Thyroid gland (tissue), 4 donors: Measurements from ENCODE around the gene STIM1. TPM values are rescaled to one million over a fixed set of nuclear protein-coding genes. Genes with fewer than 3 reads are reported as not detected.
A peak's percentile ranks its signal among the peaks of the same experiment; 100 is the strongest.

Source experiments
- DNase-seq, 2 donors: peaks; one replicate each; pipeline ENCODE4 v3.0.0-alpha.2; 2019
- H3K27ac ChIP-seq, 3 donors: fragments of 200-600 bp; sonication (generic); 1 replicate in 2 of 3; 2 replicates in 1 of 3; pipeline ENCODE4 v1.5.1; 2016 to 2019; ENCODE audit warnings: mild to moderate bottlenecking in 1 of 3, moderate library complexity in 1 of 3
- H3K27me3 ChIP-seq: fragments of 200-600 bp; sonication (generic); one replicate; pipeline ENCODE4 v1.5.1; 2019
- H3K36me3 ChIP-seq, 2 donors: fragments of 200-600 bp; sonication (generic); one replicate each; pipeline ENCODE4 v1.5.1; 2016 to 2019
- H3K4me1 ChIP-seq, 2 donors: fragments of 200-600 bp; sonication (generic); one replicate each; pipeline ENCODE4 v1.5.1; 2017 to 2019
- H3K4me3 ChIP-seq, 3 donors: fragments of 200-600 bp; sonication (generic); replicated peaks in 1 of 3; 1 replicate in 2 of 3; 2 replicates in 1 of 3; pipeline ENCODE4 v1.5.1; 2016; ENCODE audit warnings: mild to moderate bottlenecking in 1 of 3
- H3K9me3 ChIP-seq: fragments of 200-600 bp; sonication (generic); one replicate; pipeline ENCODE4 v1.5.1; 2017
- POLR2A ChIP-seq, 2 donors: fragments of 450-650 bp; IDR thresholded peaks; one replicate each; pipeline ENCODE4 v1.6.1; 2017; ENCODE audit warnings: antibody characterized with exemption in 2 of 2, mild to moderate bottlenecking in 2 of 2, moderate library complexity in 1 of 2
- WGBS, 2 donors: methylation state at CpG; one replicate each; pipeline ENCODE4 v1.1.5; 2017; 5-methylcytosine and 5-hydroxymethylcytosine counted together
- intact Hi-C: fragments of 100-400 bp; cut with DNase I; formaldehyde crosslinking; loops from one replicate; pipeline ENCODE4 v1.15.1; 2023
- total RNA-seq, 4 donors: library from RNA; depleted of rRNA; stranded (reverse); fragments of >200 nt; gene quantifications; one replicate each; pipeline ENCODE4 v1.2.3, GENCODE V29; 2016
- TF ChIP-seq, protein P1 (sequence below), 6 experiments: fragments of 200-600 bp in 3 of 6; fragments of 450-650 bp in 3 of 6; sonication (generic) in 3 of 6; IDR thresholded peaks; one replicate each; pipeline ENCODE4 v1.5.1; 2016 to 2019; ENCODE audit warnings: antibody characterized with exemption in 6 of 6, mild to moderate bottlenecking in 2 of 6, inconsistent platforms in 1 of 6, moderate library complexity in 1 of 6

Gene STIM1
- total RNA-seq, 4 donors from 2014 or later, result 54.3 to 89.2 (median 71.0) TPM

GRCh38 chr11:3925513-3925912 is 70.0 kb downstream of the STIM1 start:
- no peak for DNase-seq
- Histone ChIP-seq H3K27ac (no peak overlapping the region), H3K36me3 (no peaks in the 10 kb centered on the region), H3K9me3 (no peaks in the 10 kb centered on the region), H3K4me3 (no peak overlapping the region), H3K4me1 (peaks cover 28 to 40% of the 10 kb centered on the region in 2 donors), H3K27me3 (no peaks in the 10 kb centered on the region)
- no peak for TF ChIP-seq POLR2A (IDR thresholded peaks at IDR 0.05)
- TF ChIP-seq, protein P1, sequence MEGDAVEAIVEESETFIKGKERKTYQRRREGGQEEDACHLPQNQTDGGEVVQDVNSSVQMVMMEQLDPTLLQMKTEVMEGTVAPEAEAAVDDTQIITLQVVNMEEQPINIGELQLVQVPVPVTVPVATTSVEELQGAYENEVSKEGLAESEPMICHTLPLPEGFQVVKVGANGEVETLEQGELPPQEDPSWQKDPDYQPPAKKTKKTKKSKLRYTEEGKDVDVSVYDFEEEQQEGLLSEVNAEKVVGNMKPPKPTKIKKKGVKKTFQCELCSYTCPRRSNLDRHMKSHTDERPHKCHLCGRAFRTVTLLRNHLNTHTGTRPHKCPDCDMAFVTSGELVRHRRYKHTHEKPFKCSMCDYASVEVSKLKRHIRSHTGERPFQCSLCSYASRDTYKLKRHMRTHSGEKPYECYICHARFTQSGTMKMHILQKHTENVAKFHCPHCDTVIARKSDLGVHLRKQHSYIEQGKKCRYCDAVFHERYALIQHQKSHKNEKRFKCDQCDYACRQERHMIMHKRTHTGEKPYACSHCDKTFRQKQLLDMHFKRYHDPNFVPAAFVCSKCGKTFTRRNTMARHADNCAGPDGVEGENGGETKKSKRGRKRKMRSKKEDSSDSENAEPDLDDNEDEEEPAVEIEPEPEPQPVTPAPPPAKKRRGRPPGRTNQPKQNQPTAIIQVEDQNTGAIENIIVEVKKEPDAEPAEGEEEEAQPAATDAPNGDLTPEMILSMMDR (IDR thresholded peaks at IDR 0.05), result no peak
- 96 to 97% methylated on average over 1 of the region's 1 CpG for whole genome bisulfite sequencing, 2 donors
- intact Hi-C loops, result no loop called here

DNA sequence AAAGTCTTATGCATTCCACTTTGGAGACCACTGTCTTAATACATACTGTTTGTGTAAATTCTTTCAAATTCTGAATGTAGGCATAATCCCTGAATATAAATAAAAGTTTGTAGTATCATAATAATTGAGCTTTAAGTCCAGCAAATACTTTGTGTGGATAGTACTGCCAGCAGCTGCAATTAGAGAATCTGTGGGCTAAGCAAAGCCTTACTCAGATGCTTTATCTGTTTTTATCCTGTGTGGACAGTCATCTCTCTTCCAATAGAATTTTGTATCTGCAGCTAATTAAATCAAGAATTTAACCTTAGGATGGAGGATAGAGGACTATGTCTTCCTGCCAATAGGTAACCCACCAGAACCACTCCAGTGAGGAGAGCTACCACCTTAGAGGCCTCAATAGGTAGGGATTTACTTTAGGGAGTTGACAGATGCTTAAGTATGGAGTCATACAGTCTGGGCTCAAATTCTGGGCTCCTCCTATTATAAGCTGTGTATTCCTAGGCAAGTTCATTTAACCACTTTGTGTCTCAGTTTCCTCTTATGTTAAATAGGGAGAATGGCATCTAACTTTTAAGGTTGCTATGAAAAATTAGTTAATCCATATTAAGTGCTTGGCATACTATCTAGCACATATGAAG is 71.1 kb downstream of the STIM1 start:
- H3K9me3 ChIP-seq, result no peaks in the 10 kb centered on the region
- no peaks in the 10 kb centered on the region for H3K27me3 ChIP-seq
- DNase-seq, result no peak
- H3K4me3 ChIP-seq, result no peak overlapping the region
- intact Hi-C loops, result no loop called here
- H3K27ac ChIP-seq, result peak overlapping the region in 1 of 3 donors; percentile 40
- peaks cover 32 to 51% of the 10 kb centered on the region in 2 donors for H3K4me1 ChIP-seq
- TF ChIP-seq, protein P1 (IDR thresholded peaks at IDR 0.05), result no peak
- no peak for TF ChIP-seq POLR2A (IDR thresholded peaks at IDR 0.05)
- H3K36me3 ChIP-seq, result no peaks in the 10 kb centered on the region

DNA sequence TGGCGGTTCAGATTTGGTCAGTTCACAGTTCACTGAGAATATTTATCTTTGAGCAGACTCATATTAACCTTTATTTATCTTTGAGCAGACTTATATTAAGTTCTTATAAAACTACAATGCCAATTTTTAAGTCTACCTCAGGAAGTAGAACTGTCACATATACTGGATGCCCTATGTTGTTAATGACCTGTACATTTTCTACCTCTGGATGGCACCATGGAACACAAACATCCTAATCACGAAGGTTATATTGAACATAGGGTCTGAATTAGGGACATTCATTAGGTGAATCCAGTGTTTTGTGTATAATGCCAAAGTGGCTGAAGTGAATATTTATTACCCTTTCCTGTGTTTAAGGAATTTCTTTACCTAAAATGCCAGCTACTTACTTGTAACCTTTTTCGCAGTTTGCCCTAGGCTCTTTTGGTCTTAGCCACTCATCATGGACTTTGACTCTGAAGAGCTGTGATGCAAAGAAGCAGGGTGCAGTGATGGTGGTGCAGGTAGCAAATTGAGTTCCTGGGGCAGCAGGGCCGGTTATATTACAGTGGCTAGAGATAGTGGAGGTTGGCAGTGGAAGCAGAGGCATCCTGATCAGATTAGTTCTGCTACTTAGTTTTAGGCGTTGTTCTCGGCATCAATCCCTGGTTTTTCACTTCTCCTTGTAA is 71.8 kb downstream of the STIM1 start:
- peak overlapping the region in 1 of 3 donors; percentile 40 for H3K27ac ChIP-seq
- 76 to 85% methylated on average over 6 of the region's 6 CpGs for whole genome bisulfite sequencing, 2 donors

DNA sequence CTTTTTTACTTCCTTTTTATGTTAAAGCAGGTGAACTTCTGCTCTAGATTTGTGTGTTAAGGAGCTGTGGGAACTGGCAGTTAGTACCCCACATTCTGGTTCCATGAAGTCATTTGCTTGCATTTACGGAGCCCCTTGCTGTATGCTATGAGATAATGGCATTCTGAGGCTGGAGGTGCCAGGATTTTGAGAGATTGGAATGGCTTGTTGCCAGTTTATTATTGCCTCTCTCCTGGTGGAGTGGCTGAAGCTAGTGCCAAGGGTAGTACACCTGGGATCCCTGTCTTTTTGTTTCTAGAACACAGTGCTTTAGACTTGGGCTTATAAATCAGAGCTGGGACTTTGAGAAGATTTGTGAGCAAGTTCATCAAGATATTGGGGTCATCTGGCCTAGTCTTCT is 73.8 kb downstream of the STIM1 start:
- 55 to 62% methylated on average over 1 of the region's 1 CpG for WGBS, 2 donors
- Histone ChIP-seq H3K9me3 (no peaks in the 10 kb centered on the region), H3K4me1 (peaks cover 33 to 47% of the 10 kb centered on the region in 2 donors), H3K36me3 (no peaks in the 10 kb centered on the region), H3K27ac (peak overlapping the region; percentile 73 to 98 (median 94)), H3K4me3 (no peak overlapping the region), H3K27me3 (no peaks in the 10 kb centered on the region)
- TF ChIP-seq POLR2A (IDR thresholded peaks at IDR 0.05), result no peak
- TF ChIP-seq, protein P1 (IDR thresholded peaks at IDR 0.05), result no peak
- DNase-seq, result peak; percentile 42 to 56
- intact Hi-C loops, result no loop called here

More for the DNA sequence above, 71.8 kb downstream of the STIM1 start:
- Histone ChIP-seq H3K36me3 (no peaks in the 10 kb centered on the region), H3K4me3 (no peak overlapping the region), H3K27me3 (no peaks in the 10 kb centered on the region), H3K4me1 (peaks cover 33 to 52% of the 10 kb centered on the region in 2 donors), H3K9me3 (no peaks in the 10 kb centered on the region)
- TF ChIP-seq, protein P1 (IDR thresholded peaks at IDR 0.05), result no peak
- no peak for TF ChIP-seq POLR2A (IDR thresholded peaks at IDR 0.05)
- DNase-seq, result no peak
- intact Hi-C loops, result no loop called here

GRCh38 chr11:3929649-3930048 is 74.2 kb downstream of the STIM1 start:
- no peak for TF ChIP-seq POLR2A (IDR thresholded peaks at IDR 0.05)
- TF ChIP-seq, protein P1 (IDR thresholded peaks at IDR 0.05), result no peak
- Histone ChIP-seq H3K27me3 (no peaks in the 10 kb centered on the region), H3K36me3 (no peaks in the 10 kb centered on the region), H3K4me3 (no peak overlapping the region), H3K4me1 (peaks cover 34 to 51% of the 10 kb centered on the region in 2 donors), H3K9me3 (no peaks in the 10 kb centered on the region), H3K27ac (peak overlapping the region; percentile 73 to 98 (median 94))
- DNase-seq, result peak; percentile 82
- intact Hi-C loops, result no loop called here
- 52 to 59% methylated on average over 8 of the region's 8 CpGs for WGBS, 2 donors
